ENCODE measurements around the gene RBM4. TPM values are rescaled to one million over a fixed set of nuclear protein-coding genes. Genes with fewer than 3 reads are reported as not detected.

RBM4 gene
- total RNA-seq, 6 experiments from 2014 or later = 130 to 147 (median 134) TPM

DNA sequence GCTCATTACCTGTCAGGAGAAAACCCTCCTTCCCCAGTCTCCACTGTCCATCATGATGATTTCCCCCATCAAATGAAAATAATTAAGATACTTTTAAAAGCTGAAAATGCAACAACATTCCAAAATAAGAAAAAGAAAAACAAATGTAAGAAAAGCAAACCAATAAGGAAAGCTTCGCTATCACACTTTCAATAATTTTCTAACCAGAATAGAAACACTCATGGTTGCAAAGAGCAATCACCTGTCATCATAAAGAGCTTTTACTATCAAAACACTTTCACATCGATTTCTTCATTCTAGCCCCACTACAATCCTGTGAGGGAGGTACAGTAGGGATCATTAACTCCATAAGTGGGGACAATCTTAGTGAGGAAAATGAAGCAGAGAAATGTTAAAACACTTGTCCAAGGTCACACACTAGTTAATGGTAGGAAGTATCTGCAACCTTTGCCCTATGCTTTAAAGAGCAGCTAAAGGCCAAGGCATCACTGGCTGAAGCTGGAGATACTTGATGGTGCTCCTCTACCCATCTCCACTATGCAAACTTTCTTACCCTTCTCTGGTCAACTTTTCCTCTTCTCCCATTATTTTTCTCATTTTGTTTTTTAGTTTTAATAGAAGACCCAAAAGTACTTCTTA, 36.6 kb downstream of the RBM4 start:
- H3K4me3 Mint-ChIP-seq = peak overlapping the region; percentile 45
- peaks cover 4% of the 10 kb centered on the region for H3K27me3 Mint-ChIP-seq (ENCODE audit: insufficient read depth)
- peaks cover 25% of the 10 kb centered on the region for H3K36me3 Mint-ChIP-seq (ENCODE audit: low read depth)
- H3K9me3 Mint-ChIP-seq = peaks cover 6% of the 10 kb centered on the region; the same call in 1 of the 2 replicates
- peaks cover 37% of the 10 kb centered on the region for H3K4me1 Mint-ChIP-seq (ENCODE audit: low read depth)
- no peak for DNase-seq
- H3K27ac Mint-ChIP-seq = no peak overlapping the region
- no peak for TF ChIP-seq CTCF (IDR thresholded peaks at IDR 0.05)

DNA sequence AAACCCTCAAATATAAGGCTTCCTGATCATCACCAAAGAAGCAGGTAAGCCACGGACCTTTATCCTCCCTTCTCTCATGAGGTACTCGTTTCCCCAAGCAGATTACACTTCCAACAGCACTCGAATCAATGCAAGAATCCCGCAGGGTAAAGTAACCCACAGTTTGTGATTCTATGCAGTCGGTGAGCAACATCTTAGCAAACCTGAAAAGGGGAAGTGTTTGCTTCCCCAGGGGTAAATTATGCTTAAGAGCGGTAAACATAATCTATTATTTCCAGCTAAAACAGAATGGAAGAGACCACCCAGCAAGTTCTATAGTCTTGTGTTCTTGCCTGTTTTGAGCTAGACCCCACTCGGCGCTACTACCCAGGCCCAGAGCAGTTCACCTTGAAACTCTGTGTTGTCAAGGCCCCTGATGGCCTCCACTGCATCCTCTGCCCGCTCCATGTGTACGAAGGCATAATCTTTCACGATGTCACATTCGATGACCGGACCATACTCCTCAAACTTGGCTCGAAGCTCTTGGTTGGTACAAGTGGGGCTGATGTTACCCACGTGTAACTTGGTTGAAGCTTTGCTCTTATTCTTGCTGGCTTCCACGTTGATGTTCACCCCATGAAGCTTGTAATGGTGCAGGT, 37.9 kb downstream of the RBM4 start:
- TF ChIP-seq CTCF (IDR thresholded peaks at IDR 0.05) = no peak
- Mint-ChIP-seq H3K4me3 (peak overlapping the region; percentile 95), H3K27me3 (ENCODE audit: insufficient read depth) (peaks cover 4% of the 10 kb centered on the region), H3K27ac (peak overlapping the region; percentile 99), H3K4me1 (ENCODE audit: low read depth) (peaks cover 37% of the 10 kb centered on the region), H3K36me3 (ENCODE audit: low read depth) (peaks cover 25% of the 10 kb centered on the region), H3K9me3 (peaks cover 6% of the 10 kb centered on the region; the same call in 1 of the 2 replicates)
- no peak for DNase-seq

GRCh38 chr11:66676931-66677598, 38.6 kb downstream of the RBM4 start:
- peak overlapping the region; percentile 95 for H3K4me3 Mint-ChIP-seq
- H3K27me3 Mint-ChIP-seq (ENCODE audit: insufficient read depth) = peaks cover 4% of the 10 kb centered on the region
- H3K27ac Mint-ChIP-seq = peak overlapping the region; percentile 99
- no peak for TF ChIP-seq CTCF (IDR thresholded peaks at IDR 0.05)
- peaks cover 37% of the 10 kb centered on the region for H3K4me1 Mint-ChIP-seq (ENCODE audit: low read depth)
- peaks cover 6% of the 10 kb centered on the region; the same call in 1 of the 2 replicates for H3K9me3 Mint-ChIP-seq
- no peak for DNase-seq
- peaks cover 25% of the 10 kb centered on the region for H3K36me3 Mint-ChIP-seq (ENCODE audit: low read depth)

GRCh38 chr11:66677599-66678375, 39.3 kb downstream of the RBM4 start, which contains the start of gene RBM4B:
RBM4B (minus strand) TSS chr11:66677887; CDS start chr11:66677079, 808 bp downstream.
- H3K9me3 Mint-ChIP-seq = peaks cover 6% of the 10 kb centered on the region; the same call in 1 of the 2 replicates
- peak within 1 kb of the TSS; percentile 95 for H3K4me3 Mint-ChIP-seq
- TF ChIP-seq CTCF (IDR thresholded peaks at IDR 0.05) = no peak
- peaks cover 37% of the 10 kb centered on the region for H3K4me1 Mint-ChIP-seq (ENCODE audit: low read depth)
- H3K27me3 Mint-ChIP-seq (ENCODE audit: insufficient read depth) = peaks cover 4% of the 10 kb centered on the region
- H3K36me3 Mint-ChIP-seq (ENCODE audit: low read depth) = peaks cover 25% of the 10 kb centered on the region
- H3K27ac Mint-ChIP-seq = peak within 1 kb of the TSS; percentile 99
- peak; percentile 92 for DNase-seq

DNA sequence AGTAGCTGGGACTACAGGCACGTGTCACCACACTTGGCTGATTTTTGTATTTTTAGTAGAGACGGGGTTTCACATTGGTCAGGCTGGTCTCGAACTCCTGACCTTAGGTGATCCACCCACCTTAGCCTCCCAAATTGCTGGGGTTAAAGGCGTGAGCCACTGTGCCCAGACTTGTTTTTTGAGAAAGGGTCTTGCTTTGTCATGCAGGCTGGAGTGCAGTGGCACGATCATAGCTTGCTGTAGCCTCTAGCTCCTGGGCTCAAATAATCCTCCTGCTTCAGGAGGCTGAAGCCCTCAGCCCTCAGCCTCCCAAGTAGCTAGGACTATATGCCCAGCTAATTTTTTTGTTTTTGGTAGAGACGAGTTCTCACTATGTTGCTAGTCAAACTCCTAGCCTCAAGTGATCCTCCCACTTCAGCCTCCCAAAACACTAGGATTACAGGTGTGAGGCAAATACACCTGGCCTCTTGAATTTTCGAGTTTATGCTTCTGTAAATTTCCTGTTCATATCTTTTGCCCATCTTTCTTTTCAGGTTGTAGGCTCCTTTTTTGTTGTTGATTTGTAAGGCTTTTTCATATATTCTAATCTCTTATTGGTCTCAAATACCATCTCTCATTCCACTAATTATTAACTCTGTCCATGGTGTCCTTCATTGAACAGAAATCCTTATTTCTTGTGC, 42.6 kb downstream of the RBM4 start:
- no peak for DNase-seq
- Mint-ChIP-seq H3K9me3 (peaks cover 3% of the 10 kb centered on the region; the same call in 1 of the 2 replicates), H3K36me3 (ENCODE audit: low read depth) (peaks cover 11% of the 10 kb centered on the region), H3K4me1 (ENCODE audit: low read depth) (peaks cover 23% of the 10 kb centered on the region), H3K27me3 (ENCODE audit: insufficient read depth) (peaks cover 4% of the 10 kb centered on the region), H3K27ac (no peak overlapping the region), H3K4me3 (no peak overlapping the region)
- no peak for TF ChIP-seq CTCF (IDR thresholded peaks at IDR 0.05)
